Right lobe of liver (tissue), 4 donors: ENCODE measurements around the gene IL17C.

Experiments used
- POLR2A ChIP-seq: fragments of 450-650 bp; IDR thresholded peaks from one replicate; pipeline ENCODE4 v1.6.1; 2017; ENCODE audit warnings: antibody characterized with exemption, mild to moderate bottlenecking
- TF ChIP-seq, protein P1 (sequence below), 4 donors: fragments of 200-600 bp in 3 of 4; fragments of 450-650 bp in 1 of 4; IDR thresholded peaks; one replicate each; pipeline versions ENCODE4 v1.5.1 to v1.8.0; 2016 to 2022; ENCODE audit warnings: antibody characterized with exemption in 4 of 4, mild to moderate bottlenecking in 2 of 4
- donor health status: DM: no; HTN: no; CAD: no.
- donor health status: DM: no; HTN: no; CAD: no.
- donor health status: DM: no; HTN: yes; CAD: no.

DNA sequence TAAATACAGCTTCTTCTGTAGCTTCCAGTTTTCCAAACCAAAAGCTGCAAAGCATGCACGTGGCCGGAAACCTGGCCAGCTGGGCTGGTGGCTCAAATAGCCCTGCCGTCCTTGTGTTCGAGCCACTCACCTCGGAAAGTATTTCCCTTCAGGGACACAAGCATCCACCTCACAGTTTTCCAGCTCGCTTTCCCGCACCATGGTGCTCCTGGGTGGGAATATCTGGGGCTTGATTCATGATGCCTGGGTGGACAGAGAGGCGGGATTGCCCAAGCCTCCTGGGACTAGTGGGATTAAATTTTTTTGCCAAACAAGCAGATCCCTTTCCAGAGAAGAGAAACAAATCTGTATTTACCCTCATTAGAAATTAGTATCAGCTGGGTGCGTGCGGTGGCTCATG is 31.6 kb downstream of the IL17C start:
- no peak for TF ChIP-seq POLR2A
- TF ChIP-seq, protein P1, sequence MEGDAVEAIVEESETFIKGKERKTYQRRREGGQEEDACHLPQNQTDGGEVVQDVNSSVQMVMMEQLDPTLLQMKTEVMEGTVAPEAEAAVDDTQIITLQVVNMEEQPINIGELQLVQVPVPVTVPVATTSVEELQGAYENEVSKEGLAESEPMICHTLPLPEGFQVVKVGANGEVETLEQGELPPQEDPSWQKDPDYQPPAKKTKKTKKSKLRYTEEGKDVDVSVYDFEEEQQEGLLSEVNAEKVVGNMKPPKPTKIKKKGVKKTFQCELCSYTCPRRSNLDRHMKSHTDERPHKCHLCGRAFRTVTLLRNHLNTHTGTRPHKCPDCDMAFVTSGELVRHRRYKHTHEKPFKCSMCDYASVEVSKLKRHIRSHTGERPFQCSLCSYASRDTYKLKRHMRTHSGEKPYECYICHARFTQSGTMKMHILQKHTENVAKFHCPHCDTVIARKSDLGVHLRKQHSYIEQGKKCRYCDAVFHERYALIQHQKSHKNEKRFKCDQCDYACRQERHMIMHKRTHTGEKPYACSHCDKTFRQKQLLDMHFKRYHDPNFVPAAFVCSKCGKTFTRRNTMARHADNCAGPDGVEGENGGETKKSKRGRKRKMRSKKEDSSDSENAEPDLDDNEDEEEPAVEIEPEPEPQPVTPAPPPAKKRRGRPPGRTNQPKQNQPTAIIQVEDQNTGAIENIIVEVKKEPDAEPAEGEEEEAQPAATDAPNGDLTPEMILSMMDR (IDR thresholded peaks at IDR 0.05) = no peak
